K562 treated with DMSO at 1 percent for 24 hours (cell line): Measurements from ENCODE around the gene CTBS. TPM values are rescaled to one million over a fixed set of nuclear protein-coding genes. Genes with fewer than 3 reads are reported as not detected.

Experiments used
- total RNA-seq: library from RNA; unstranded; fragments of 300-600 nt; gene quantifications from 2 replicates; pipeline ENCODE4 v1.2.3, GENCODE V29; 2022; ENCODE audit warnings: low read depth; ENCODE audit not compliant: insufficient read depth

CTBS gene, protein sequence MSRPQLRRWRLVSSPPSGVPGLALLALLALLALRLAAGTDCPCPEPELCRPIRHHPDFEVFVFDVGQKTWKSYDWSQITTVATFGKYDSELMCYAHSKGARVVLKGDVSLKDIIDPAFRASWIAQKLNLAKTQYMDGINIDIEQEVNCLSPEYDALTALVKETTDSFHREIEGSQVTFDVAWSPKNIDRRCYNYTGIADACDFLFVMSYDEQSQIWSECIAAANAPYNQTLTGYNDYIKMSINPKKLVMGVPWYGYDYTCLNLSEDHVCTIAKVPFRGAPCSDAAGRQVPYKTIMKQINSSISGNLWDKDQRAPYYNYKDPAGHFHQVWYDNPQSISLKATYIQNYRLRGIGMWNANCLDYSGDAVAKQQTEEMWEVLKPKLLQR
- total RNA-seq: 9.6 and 11.0 TPM in 2 replicates

DNA sequence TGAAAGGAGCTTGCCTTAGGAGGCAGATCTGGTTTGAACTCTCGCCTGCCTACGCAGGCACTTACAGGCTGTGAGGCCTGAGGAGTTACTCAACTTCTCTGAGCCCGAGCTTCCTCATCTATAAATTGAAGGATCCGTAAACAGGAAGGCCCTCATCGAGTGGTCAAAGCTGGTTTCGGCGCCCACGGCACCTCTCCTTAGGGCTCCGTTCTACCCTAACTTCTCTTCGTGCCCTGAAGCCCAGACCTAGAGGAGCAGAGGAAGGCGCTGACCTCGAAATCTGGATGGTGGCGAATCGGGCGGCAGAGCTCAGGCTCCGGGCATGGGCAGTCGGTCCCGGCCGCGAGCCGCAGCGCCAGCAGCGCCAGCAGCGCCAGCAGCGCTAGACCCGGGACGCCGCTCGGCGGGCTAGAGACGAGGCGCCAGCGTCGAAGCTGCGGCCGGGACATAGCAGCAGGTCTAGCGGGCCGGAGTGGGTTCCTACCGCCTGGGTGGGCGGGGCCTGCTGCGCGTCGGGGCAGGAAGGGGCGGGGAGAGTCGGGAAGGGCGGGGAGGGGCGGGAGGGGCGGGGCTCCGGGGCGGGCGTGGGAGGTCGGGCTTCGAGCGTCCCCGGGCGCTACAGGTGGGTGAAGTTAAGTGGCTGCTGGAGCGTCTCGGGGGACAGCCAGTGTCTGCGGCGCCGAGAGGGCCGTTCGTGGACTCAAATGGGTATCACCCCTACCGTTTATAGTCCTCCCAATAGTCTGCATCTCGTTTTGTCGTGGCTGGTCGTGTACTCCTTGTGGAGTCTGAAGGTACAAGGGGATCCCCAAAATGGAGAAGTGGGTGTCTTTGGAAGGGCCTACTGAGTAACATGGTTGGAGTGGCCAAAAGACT, at the start of gene CTBS:
CTBS (minus strand) TSS at position 474 of the 876 bp plus-strand sequence; CDS start at position 449, 25 bp downstream.

DNA sequence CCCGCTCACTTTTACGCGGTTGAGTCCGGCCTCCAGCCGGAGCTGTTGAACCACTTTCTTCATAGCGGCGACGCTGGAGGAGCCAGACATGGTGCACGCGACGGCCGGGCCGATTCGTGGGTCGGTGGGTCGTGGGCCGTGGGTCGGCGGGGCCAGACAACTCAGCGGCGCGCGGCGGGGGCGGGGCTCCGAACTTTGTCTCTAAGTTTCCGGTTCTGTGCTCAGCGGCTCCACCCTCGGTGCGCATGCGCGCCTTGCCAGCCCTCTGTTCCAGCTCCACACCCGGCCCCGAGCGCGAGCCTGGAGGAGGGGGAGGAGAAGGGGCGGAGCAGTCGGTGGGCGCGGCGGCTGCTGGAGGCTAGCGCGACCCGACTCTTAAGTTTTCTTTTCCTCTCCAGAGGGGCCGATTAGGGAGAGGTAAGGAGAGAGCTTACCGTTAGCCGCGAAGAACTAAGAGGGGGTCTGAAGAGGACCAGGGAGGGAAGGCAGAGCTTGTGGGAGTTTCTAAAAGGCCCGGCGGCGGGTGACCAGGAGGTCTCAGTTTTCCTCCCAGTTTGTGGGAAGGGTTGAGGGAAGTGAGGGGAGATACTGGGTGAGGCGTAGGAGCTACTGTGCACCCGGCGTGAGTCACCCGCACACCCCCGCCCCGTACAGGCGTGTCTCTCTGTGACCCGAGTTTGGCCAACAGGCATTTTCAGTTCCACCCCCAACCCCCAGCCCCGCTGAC, 68.1 kb downstream of the CTBS start, which contains the start of the genes GNG5 and SPATA1:
GNG5 (minus strand) TSS at position 580 of the 727 bp plus-strand sequence; CDS start at position 90, 490 bp downstream.
SPATA1 (plus strand) TSS at position 385 of the 727 bp plus-strand sequence. CDS start 9,974 bp downstream, outside the sequence.

Other genes starting within 250 kb of the CTBS start
- gene DNASE2B, start 176.0 kb downstream of the CTBS start, total RNA-seq: not detected in 2 replicates
- 38.9 TPM in 2 replicates for gene RPF1, start 95.2 kb downstream of the CTBS start, total RNA-seq
- 2.6 TPM in 1 of 2 replicates, not detected in the other for gene SPATA1, start 68.1 kb downstream of the CTBS start, total RNA-seq
- gene GNG5, start 67.9 kb downstream of the CTBS start, total RNA-seq: 177 and 205 TPM in 2 replicates
- 18.7 and 25.8 TPM in 2 replicates for gene SSX2IP, start 116.0 kb upstream of the CTBS start, total RNA-seq